Inferior parietal cortex (tissue), 1 donor: Measurements from ENCODE around the gene GLS.
"Not testable (repeated sequence)": the region's sequence is repeated elsewhere in the genome, so short reads cannot be mapped to it uniquely, and the experiment has no call there.

Source experiments
- DNase-seq: peaks from one replicate; pipeline ENCODE4 v3.0.0-alpha.2; 2016; ENCODE audit errors: extremely low spot score

GLS gene

DNA sequence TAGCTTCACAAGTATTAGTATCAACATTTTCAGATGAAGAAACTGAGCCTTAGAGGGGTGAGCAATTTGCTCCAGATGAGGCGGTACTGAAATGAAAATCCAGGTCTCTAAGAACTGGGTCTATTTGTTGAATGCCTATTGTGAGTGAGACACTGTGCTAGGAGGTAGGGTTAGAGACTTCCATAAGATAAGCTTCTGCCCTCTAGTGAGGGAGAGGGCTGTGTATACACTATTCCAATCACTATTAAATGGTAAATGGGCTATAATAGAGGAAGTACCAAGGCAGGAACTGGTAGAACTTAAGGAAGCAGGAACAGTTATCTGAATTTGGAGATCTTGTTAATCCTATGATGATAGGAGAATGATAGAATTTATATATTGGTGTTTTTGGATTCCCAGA lies 23.6 kb upstream of the GLS start:
- DNase-seq, result no peak

DNA sequence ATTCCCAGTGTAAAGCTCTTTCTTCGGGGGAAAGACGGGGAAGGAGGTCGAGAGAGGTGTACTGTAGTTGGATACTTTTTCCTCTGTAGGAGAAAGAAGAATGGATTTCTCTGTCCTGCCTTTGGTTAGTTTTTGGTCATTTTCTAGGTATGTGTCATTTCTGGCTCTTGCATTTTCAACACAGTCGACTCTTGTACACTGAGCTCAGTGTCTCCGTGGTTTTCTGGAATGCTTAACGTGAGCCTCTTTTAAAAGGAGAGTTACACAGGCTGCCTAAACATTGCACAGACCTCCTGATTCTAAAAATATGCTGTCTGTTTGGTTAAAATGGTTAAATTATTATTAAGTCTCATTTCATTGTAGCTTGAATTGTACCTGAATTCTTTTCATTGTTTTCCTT lies 21.8 kb upstream of the GLS start:
- no peak for DNase-seq

DNA sequence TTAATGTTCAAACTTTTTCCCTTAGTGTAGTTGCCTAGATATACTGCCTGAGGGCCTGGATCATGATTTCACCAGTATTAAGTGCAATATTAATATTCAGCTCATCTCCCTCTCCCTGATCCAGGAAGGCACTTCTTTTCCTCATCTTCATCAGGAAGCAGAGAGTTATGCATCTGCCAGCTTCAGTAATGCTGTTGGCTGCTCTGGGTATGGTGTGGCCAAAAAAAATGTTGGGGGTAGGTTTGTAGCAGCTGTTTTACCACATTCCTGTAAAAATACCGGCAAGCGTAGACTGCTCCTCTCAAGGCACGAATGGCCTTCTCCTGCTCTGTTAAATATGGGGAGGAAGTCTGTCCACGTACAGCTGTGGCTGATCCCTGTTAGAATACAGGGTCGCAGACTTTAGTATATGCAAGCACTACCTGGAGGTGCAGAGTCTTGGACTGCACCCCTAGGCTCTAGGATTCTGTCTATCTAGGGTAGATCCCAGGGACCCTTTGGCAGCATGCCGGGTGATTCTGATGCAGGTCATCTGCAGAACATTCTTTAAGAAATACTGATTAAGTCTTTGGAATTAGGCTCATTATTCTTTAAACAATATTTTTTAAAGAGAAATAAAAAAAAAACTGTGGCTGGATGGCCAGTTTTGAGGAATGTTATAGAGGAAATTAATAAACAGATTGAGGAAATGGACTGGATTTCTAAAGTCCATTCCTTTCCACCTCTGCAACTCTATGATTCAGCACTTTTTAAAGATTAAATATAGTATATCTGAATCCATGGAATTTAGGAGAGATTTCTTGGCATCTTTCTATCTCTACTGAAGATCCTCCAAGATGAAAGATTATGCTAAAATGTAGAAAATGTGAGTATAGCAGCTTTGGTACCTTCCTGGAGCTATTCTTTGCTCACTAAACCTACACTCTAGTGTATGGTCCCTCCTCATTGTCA lies 21.0 kb upstream of the GLS start:
- no peak for DNase-seq

DNA sequence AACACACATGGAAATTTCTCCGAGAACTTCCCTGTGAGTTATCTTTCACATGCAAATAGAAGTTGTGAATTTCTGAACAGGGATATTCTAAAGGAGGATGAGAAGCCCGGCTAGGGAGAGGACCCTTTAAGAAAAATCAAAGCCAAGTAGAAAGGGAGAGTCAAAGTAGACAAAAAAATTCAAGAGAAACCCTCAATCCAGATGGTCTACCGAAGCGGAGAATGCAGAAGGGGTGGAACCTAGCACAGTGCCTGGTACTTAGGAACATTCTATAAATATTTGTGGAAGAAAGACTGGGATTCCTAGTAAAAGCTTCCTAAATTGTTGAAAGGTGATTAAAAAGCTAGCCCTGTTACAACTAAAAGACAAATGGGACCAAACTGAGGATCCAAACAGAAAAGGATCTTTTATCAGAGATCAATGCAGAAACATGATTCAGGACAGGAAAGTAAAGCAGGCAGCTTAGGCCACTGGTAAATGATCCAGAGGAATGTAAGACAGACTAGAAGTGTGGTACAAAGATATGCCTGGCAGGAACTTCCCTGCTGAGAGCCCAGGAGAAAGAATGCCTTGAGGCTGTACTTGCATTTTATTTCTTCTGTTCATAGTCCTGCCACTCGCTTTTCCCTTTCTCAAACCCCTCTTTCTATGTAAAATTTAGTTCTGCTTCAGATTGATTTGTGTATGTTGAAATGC lies 19.5 kb upstream of the GLS start:
- no peak for DNase-seq

DNA sequence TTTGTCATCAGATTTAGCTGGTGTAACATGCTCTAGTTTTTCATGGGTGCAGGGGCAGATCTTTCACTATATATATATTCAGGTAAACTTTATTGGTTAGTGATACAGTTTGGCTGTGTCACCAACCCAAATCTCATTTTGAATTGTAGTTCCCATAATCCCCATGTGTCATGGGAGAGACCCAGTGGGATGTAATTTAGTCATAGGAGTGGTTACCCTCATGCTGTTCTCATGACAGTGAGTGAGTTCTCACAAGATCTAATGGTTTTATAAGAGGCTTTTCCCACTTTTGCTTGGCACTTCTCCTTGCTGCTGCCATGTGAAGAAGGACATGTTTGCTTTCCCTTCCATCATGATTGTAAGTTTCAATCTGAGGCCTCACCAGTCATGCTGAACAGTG lies 18.5 kb upstream of the GLS start:
- DNase-seq, result not testable (repeated sequence)

DNA sequence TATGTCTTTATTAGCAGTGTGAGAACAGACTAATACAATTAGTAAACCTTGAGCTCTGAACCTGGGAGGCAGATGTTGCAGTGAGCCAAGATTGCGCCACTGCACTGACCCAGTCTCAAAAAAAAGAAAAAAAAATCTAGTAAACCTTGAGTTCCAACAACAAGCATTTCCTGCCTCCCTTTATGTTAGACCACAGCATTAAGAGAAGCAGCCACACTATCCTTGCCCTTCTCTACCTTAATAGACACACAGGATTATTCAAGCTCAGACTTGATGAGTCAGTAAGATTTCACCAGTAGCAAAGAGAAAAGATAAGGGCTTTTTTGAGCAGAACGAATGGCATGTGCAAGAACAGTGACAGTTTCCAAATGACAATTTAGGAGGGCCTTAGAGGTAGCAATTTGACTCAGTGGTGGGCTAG lies 18.0 kb upstream of the GLS start:
- DNase-seq, result no peak

DNA sequence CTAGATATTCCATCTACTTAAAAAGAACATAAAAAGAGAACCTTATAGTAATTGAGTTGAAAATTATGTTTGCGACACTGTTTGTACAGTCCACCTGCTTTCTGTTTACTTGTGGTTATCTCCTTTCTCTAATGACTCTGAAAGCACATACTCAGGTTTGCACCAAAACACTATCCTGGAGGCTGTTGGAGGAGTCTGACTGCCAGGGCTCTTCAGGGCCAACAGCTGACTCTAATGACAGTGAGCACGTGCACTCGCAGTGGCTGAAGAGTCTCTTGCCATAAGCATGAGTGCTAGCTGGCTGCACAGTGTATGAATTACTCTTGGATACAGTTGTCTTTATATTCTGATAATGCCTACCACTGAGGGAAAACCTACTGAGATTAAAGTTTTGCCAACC lies 16.7 kb upstream of the GLS start:
- DNase-seq, result no peak

DNA sequence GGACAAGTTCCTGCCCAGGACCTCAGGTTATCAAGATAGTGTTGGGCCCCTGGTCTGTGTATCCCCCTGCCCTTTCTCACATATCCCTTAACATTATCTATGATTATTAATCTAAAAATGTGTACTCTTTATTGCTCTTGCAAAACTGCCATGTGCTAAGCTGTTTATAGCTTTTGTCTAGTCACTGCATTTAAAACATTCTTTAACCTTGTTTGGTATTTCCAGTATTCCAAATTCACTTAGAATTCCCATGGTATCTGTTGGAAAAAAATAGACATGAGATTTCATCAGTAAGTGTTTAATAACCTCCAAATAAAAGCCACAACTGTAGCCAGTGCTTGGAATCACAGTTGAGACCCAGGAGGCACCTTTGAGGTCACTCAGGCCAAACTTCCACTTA lies 16.2 kb upstream of the GLS start:
- no peak for DNase-seq

DNA sequence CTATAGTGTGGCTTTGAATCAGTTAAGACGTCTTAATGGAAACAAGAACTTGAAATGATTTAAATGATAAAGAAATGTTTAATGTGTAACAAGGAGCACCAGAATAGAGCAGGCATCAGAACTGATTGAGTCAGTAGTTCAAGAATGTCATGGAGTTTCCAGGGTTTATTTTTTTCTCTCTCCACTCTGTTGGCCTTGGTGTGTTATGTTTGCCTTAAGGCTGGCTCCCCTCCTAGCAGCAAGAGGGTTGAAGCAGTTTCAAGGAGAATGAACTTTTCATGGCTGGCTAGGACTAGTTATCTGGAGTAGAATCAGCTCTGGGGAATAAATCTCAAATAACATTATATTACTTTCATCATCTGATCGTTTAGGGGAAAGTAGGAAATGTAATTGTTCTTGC lies 13.4 kb upstream of the GLS start:
- DNase-seq, result no peak

DNA sequence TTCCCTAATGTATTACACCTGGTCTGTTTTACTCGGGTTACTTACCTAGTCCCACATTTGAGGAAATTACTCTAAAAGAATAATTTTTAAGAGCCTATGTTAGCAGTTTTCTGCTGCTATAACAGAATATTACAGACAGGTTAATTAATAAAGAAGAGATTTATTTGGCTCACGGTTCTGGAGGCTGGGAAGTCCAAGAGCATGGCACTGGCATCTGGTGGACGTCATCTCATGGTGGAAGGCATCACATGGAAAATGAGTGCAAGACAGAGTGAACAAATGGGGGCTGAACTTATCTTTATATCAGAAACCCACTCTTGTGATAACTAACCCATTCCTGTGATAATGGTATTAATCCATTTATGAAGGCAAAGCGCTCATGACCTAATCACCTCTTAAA lies 12.8 kb upstream of the GLS start:
- DNase-seq, result no peak

DNA sequence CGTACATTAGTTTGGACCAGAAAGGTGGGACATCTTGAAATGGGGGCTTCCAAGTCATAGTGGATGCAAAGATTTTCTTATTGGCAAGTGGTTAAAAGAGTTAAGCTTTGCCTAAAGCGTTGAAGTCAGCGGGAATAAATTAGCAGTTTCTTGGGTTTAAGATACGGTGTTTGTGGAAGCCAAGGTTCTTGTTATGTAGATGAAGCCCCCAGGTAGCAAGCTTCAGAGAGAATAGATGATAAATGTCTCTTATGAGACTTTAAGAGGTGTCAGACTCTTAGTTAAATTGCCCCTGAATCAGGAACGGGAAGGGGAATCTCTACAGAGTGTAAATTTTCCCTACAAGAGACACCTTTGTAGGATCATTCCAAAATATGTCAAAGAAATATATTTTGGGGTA lies 10.9 kb upstream of the GLS start:
- no peak for DNase-seq

DNA sequence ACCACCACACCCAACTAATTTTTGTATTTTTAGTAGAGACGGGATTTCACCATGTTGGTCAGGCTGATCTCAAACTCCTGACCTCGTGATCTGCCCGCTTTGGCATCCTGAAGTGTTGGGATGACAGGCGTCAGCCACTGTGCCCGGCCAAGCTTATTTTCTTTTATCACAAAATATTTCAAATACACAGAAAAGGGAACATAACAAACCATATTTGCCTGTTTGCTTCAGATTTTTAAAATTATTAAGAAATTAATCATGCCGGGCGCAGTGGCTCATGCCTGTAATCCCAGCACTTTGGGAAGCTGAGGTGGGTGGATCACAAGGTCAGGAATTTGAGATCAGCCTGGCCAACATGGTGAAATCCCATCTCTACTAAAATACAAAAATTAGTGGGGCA lies 7.2 kb upstream of the GLS start:
- not testable (repeated sequence) for DNase-seq

DNA sequence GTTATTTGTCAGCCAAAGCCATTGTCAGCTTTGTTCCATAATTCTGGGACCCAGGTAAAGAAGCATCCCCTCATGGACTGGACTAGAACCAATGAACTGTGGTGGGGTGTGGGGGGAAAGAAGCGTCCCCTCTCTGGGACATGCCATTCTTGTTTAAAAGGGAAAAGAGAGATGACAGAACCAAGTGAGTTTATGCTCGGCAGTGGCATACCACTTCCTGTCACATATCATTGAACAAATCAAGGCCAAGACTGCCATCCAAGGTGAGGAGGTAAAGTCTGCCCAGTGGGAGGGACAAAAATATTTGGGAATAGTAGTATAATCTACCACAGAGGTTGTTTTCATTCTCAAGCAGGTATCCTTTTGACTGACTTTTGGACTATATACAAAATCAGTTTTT lies 4.7 kb upstream of the GLS start:
- no peak for DNase-seq

DNA sequence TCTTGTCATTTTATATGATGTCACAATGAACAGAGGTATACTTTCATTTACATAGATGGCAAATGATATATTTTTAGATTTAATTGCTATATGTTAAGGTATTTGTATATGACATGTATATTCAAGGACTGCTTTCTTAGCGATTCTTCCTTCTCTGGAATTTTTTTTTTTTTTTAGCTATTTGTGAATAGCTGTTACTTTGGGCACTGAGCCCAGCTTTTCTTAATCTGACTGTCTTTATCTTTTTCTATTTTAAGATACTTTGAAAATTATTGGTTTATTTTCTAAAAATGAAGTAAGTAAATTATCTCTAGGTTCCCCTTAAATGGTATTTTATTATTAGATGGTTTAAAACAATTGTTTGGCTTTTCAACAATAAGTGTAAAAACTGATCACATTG lies 4.0 kb upstream of the GLS start:
- DNase-seq, result no peak

DNA sequence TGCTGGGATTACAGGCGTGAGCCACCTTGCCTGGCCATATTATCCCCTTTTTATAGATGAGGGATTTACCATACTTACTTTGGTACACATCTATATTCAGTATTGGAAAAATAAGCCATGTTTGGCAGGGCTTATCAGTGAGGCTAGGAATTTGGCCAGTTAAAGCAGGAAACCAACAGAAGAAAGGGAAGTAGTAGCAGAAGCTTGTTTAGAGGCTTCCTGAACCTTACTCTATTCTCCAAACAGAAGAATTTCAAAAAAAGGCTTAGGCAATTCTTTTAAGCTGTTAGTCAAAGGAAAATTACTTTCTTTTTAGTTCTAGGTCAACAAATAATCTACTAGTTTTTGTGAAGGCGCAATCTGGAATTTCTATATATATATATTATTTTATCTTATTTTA lies 3.2 kb upstream of the GLS start:
- no peak for DNase-seq

DNA sequence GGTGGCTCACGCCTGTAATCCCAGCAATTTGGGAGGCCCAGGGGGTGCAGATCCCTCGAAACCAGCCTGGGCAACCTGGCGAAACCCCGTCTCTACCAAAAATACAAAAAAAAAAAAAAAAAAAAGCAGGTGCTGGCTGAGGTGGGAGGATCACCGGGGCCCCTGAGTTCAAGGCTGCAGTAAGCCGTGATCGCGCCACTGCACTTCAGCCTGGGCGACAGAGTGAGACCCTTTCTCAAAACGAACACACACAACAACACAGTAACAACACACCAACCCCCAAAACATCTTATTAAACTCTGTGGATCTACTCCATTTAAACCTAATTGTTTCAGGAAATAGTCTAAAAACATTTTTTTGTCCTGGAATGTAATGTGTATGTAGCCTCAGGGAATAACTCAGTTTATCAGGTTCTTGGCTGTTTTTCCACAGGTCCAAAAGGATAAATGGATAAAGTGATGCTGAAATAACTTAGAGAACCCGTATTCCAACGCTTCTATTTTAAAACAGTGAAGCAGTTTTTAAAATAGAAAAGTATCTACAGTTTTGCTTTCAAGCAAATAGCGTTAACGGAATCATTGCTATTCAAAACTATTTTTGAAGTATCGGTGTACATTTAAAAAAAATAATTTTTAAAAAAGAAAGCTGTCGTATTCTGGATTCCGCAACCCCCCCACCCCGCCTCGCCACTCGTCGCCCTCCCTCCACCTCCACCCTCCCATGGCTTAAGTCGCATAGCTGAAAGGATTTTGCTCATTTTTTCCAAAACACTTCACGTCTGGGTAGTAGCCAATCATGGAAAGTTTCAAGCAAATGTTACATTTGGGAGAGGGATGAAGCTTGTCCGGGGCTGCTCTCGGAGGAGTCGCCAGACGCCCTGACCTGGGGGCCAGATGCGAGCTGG lies 895 bp upstream of the GLS start:
- no peak for DNase-seq

DNA sequence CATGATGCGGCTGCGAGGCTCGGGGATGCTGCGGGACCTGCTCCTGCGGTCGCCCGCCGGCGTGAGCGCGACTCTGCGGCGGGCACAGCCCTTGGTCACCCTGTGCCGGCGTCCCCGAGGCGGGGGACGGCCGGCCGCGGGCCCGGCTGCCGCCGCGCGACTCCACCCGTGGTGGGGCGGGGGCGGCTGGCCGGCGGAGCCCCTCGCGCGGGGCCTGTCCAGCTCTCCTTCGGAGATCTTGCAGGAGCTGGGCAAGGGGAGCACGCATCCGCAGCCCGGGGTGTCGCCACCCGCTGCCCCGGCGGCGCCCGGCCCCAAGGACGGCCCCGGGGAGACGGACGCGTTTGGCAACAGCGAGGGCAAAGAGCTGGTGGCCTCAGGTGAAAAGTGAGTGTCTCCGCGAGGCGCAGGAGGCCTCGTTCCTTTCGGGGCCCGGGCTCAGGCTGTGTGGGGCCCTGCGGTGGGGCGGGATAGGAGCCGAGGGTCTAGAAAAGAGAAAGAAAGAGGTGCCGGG lies 520 bp downstream of the GLS start:
- no peak for DNase-seq

DNA sequence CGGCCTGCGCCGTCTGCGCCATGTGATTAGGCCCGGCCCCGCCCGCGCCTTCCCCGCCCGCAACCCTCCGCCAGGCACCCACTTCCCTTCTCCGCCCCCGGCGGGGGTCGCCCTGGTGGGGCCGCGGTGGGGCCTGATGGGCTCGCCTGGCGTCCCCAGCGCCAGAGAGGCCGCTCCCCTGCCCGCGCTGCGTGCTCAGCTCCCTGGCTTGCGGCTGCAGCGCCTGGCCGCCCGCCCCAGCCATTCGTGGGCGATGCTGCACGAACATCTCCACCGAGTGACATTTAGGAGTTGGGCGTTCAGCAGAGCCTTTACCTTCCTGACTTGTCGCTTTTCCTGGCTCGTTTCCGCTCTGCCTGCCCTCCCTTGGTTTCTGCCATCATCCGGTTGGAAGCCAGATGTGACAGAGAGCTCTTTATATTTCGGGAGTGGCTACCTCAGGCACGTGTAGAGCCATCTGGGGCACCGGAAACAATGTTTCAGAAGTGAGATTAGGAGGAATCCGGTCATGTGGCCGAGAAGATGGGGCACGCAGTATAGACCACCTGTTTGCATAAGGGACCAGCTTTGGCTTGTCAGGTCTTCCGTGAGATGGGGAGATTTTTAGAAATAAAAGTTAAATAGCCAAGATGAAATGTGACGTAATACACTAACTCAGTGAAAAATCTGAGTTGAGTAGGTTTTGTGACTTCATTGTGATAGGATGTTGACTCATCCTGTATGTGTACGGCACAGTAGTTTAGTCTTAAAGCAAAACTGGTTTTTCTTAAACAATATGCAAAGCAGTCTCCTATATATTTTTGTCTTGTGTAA lies 1.2 kb downstream of the GLS start:
- peak; percentile 55 for DNase-seq

DNA sequence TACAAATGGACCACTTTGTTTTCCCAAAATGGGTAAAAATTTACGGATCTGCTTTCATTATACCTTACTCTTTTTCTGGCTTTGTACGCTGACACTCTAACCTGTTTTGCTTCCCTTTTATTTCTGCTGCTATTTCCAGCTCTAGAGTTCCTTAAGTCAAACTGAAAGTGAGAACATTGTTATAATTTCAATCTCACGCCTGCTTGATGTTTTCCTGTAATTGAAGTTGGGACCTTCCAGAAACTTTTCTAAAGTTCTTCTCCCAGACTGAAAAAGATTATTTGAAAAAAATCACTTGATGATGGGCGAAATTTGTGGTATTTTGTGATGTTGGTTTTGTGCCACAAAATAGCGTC lies 1.8 kb downstream of the GLS start:
- no peak for DNase-seq

DNA sequence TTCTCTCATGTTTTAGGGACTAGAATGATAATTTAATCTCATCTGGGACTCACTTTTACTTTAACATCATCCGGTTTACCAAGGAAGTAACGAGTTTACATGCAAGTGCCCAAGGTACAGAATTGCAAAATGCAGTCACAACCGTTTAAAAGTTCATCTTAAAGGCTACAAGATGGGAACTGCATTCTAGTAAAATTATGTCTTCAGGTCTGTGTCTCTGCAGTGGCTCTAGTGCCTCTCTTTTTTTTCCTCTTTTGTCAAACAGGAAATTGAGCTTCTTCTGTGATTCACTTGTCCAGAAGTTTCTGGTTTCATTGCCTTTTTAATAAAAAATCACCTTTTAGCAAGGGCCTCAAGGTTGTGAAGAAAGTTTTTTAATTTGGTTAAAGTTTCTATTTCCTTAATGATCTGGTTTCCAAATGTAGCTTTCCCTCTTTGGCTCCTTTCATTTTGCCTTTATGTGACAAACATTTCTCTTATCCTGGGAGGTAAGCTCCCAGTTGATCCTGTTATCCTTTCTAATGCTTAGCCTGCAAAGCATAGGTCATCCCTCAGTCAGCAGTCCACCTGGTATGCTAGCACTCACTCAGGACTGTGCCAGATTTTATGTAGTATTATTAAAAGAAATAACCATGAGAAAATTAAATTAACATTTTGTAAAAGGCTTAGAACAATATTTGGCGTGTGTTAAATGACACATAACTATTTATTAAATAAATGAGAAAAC lies 2.4 kb downstream of the GLS start:
- DNase-seq, result no peak

DNA sequence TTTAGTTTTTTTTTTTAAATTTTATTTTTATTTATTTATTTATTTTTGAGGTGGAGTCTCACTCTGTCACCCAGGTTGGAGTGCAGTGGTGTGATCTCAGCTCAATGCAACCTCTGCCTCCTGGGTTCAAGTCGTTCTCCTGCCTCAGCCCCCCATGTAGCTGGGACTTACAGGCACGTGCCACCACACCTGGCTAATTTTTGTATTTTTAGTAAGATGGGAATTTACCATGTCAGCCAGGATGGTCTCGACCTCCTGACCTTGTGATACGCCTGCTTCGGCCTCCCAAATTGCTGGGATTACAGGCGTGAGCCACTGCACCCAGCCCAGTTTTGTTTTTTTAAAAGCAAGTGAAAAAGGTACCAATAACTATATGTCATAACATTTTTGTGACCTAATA lies 5.2 kb downstream of the GLS start:
- not testable (repeated sequence) for DNase-seq
